T-helper 22 cell (primary cell): ENCODE results near the gene MOV10.
"Not testable (repeated sequence)": the region's sequence is repeated elsewhere in the genome, so short reads cannot be mapped to it uniquely, and the experiment has no call there.

Source experiments
- DNase-seq: peaks from one replicate; pipeline ENCODE4 v3.0.0-alpha.2; 2020; ENCODE audit warnings: low read depth

MOV10 gene

GRCh38 chr1:112712701-112713128 lies 38.3 kb downstream of the MOV10 start:
- DNase-seq = no peak

DNA sequence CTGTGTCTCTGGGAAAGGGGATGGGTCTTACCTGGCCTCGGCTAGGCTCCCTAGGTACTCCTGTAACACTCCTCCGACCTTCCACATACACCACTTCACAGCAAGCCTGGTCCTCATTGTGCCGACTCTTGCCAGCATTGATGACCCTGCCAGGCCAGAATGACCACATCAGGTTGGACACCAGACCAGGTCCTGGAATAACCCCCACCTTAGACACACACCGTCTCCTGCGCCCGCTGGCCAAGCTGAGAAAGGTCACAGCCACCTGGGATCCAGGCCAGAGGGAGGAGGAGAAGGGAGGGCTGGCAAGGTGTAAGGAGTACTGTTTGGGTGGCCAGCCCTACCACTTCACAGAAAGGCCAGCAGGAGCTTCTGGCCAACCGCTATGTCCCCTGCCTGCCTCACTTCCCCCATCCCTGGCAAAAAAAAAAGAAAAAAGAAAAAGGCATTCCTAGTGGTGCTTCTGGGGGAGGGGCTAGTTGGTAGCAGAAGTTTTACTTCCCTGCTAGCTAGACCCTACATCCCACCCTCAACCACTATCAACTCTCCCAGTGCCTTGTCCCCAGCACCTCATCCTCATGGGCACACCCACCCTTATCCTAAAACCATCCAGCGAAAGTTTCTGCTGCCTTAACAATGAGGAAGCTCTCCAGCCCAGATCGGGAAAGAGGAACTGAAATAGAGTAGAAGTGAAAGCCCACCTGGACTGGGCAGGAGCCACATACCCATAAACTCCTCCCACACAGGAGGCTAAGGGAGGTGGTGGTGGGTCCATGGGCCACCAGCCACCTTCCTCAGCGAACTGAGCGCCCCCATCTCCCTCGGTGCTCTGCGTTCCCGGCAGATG lies 39.2 kb downstream of the MOV10 start:
- DNase-seq = no peak

- no peak for DNase-seq
Measured at GRCh38 chr1:112714313-112715263, 40.1 kb downstream of the MOV10 start.

DNA sequence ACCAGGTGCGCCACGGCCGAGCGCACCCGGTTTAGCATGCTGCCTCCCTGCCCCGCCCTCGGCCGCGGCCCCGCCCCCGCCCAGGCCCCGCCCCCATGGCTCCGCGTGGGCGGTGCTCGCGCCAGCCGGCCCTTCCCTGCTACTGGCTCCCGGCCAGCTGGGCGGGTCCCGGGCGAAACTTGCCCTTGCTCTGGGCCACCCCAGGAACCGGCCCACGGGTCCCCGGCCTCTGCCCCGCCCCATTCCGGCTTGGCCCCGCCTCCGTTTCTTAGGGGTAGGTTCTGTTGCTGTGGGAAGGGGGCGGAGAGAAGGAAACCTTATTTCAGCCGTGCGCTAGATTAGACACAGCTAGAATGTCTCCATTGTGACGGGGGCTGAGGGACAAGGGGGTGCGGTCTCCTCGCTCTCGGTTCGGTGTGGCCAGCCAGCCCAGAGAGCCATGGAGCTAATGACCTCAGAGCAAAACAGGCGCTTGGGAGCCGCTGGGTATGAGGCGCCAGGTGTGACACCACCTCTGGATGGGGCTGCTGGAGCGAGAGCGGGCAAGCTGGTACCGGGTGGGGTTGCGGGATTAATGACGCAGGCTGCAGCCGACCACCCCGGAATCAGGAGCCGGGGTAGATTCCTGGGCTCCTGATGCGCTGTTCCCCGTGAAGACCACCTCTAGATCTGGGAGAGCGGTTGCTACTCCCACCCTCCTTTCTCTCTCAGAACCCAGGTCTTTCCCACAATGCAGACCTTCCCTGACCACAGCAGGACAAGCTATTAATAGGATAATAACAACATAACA lies 41.0 kb downstream of the MOV10 start, which contains the start of gene PPM1J:
Gene PPM1J (minus strand): TSS at position 69 of the 790 bp plus-strand sequence. CDS start 31 bp downstream, at position 38.
- DNase-seq = peak; percentile 93

DNA sequence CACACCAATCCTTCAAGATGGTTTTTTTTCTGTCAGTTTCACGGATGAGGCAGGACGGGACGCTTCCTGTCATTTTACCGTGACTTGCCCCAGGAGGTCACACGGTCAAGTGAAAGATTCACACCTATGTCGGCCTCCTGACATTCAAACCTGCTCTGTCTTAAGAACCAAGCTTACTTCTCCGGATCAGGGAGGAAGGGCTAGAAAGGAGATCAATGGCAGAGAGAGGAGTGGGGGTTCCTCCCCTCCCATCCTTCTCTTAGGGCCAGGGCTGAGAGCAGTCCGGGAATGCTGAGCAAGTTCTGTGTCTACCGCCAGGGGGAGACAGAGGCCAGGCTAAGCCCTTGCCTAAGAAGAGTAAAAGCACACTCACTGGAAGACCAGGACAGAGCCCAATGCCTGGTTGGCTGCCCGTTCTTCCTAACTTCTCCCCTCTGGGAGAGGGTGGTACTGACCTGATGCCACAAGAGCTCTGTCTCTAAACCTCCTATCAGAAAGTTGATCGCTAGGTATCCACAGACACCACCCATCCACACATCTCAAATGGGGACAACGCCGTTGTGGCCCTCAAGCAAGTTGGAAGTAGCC lies 41.8 kb downstream of the MOV10 start:
- DNase-seq = peak; percentile 55

DNA sequence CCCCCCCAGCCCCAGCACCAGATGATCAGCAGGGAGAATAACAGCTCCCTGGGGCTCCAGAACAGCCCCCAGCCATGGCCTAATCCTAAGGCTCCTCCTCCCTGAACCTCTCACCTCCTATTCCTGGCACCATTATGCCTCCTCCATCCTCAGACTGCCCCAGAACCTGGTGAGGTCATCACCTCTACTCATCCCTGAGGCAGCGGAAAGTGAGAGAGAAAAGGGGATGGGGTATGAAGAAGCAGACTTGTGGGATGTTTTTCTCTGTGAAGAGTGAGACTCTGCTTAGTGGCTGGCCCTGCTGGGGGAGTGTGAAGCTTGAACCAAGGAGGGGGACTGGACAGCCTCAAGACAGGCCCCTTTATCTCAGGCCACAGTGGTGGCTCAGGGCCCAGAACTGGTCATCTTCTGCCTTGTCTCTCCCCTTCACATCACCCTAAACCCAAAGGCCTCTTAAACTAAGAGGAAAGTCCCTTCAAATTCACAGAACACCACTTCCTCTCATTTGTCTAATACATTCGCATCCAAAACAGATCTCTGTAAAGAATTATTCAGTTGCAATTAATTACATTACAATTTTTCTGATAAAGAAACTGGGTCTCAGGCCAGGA lies 42.9 kb downstream of the MOV10 start:
- DNase-seq = no peak

DNA sequence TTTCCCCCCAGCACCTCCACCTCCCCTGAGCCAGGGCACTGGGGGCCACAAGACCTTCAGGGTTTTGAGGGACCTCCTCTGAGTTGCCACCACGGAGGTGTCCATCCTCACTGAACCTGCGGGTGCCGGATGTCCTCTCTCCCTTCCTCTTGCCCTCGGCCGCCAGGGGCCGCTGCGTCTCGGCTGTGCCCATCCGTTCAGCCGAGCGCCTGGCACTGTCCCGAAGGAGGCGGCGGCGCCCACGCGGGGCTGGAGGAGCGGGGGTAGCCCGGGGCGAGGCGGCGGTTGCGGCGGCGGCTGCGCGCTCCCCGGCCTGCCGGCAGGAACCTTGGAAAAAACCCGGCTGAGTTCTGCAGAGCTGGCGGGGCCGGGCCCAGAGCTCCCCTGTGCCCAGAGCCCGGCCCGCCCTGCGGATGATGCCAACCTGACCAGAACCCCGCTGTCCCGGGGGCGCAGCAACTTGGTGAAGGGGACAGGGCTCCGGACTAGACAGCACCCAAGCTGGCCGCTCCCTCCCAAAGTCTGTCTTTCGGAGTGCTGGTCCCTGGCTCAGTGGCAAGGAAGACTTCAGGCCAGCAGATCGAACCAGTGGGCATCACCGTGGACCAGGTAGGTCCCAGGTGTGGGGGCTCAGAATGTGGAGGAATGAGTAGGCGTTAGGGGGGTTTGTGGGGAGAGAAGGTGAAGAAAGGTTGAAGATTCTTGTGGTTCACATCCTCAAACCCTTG lies 44.4 kb downstream of the MOV10 start:
- DNase-seq = peak; percentile 55

DNA sequence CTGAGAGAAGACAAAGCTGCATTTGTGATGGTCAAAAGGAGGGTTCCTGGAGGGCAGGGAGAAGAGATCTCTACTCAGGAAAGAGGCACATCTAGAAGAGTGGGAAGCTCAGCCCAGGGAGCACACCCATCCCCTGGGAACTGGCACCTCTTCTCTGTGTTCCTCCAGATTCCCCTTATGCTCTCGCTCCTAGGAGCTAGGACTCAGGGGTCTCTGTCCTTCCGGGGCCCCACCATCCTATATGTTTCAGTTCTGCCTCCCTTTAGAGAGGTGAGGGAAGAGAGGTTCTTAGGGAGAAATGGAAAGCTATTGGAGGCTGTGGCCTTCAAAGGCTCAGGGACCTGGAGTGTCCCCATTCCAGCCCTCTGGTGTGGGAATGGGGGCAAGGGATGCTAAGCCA lies 45.2 kb downstream of the MOV10 start:
- no peak for DNase-seq

DNA sequence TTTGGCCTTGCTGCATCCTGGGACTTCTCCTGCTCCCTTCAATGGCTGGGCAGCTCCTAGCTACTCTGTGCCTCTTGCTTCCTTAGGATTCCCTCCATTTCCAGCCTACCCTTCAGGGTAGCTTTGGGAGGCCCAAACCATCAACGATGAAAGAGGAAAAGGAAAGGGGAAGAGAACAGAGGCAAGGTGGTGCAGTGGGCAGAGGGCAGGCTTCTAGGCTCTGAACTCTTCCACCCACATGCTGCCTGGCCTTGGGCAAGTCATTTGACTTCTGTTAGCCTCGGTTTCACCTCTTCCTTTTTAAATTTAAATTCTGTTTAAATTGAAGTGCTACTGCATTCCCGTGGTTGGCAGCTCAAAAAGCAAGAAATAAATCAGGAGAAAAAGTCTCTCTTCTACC lies 46.3 kb downstream of the MOV10 start:
- DNase-seq = no peak

GRCh38 chr1:112721294-112721693 lies 46.8 kb downstream of the MOV10 start:
- DNase-seq = not testable (repeated sequence)

DNA sequence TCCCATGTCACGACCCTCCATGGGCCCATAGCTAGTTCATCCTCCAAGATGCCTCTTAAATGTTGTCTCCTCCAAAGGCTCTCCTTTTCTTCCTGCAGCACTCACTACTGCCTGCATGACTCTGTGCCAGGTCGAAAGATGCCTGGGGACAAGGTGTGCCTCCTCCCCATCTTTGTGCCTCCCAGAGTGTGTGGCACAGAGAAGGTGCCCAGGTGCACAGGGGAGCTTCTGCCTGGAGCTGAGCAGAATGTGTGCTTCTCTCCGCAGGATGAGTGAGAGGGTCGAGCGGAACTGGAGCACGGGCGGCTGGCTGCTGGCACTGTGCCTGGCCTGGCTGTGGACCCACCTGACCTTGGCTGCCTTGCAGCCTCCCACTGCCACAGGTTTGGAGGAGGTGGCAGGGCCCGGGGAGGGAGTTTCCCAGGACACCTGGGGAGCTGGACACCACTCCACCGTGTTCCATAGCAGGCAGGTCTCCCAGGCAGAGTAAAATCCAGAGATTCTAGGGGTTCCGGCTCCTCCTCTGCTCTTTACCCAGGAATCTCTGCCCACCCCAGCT lies 47.6 kb downstream of the MOV10 start:
- DNase-seq = no peak

DNA sequence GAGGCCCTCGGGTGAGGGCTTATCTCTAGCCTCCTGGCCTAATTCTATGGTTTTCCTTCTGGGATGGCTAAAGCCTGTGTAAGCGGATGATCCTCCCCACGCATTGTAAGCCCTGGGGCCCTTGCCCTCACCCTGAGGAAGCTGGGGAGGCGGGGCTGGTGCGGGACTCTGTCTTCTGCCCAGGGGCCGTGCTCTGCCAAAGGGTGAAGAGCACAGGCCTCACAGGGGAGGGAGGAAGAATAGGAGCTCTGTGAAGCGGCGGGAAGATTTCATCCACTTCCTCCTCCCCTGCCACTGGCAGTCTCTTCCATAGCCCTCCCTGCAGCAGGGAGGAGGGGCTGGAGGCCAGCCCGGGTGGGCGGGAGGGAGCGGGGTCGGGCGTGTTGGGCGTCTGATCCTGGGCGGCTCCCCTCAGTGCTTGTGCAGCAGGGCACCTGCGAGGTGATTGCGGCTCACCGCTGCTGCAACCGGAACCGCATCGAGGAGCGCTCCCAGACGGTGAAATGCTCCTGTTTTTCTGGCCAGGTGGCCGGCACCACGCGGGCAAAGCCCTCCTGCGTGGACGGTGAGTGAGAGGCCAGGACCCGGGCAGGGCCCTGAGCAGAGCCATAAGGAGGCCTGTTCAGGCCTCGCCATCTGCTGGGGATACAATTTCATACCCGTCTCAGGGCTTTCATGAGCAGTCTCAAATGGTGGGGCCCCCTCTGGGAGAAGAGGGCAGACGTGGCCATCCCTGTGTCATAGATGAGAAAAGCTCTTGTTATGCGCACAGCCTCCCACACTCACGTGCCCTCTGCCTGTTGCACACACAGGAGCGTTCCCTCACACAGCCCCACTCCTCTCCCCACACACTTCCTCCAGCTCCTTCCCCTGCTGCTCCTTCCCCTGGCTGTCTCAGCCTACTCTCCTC lies 48.4 kb downstream of the MOV10 start:
- no peak for DNase-seq

DNA sequence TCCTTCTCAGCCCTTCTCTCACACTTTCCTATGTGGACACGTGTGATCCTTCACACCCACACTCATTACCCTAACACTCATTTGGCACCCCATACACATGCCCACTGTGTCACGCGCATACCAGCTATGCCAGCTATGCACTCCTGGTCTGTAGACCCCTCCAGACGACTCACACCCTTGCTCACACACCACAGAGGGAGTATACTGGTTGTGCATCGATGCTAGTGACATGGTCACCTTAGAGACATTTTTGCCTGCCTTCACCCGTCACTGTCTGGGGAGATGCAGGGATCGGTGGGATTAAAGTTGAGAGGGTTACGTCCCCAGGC lies 49.0 kb downstream of the MOV10 start:
- DNase-seq = no peak

GRCh38 chr1:112724240-112724639 lies 49.8 kb downstream of the MOV10 start:
- DNase-seq = not testable (repeated sequence)

DNA sequence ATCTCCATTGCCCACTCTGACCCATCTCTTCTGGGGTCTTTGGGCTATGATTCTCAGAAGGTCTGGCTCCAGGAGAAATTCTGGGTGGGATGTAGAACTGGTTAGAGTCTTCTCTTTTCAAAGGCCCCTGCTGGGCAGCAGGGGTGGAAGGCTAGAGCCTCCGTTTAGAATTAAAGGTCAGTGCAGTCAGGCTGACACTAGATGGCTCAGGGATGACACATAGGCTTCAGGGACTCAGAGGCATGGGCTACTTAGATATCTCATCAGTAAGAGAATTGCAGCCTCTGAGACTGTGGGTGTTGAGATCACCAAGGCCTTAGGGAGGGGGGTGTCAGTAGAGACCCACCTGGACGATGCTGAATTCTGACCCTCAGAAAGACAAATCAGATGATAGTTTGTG lies 53.3 kb downstream of the MOV10 start:
- no peak for DNase-seq

DNA sequence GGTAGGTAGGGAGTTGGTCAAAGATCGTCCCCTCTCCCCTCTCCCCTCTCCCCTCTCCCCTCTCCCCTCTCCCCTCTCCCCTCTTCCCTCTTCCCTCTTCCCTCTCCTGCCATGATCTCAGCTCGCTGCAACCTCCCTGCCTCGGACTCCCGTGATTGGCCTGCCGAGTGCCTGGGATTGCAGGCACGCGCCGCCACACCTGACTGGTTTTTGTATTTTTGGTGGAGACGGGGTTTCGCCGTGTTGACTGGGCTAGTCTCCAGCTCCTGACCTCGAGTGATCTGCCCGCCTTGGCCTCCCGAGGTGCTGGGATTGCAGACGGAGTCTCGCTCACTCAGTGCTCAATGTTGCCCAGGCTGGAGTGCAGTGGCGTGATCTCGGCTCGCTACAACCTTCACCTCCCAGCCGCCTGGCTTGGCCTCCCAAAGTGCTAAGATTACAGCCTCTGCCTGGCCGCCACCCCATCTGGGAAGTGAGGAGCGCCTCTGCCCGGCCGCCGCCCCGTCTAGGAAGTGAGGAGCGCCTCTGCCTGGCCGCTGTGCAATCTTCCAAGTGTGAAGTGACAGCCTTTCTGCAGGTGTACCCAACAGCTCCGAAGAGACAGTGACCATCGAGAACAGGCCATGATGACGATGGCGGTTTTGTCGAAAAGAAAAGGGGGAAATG lies 54.0 kb downstream of the MOV10 start:
- DNase-seq = not testable (repeated sequence)

- DNase-seq = not testable (repeated sequence)
Measured at GRCh38 chr1:112729011-112729410, 54.6 kb downstream of the MOV10 start.

GRCh38 chr1:112729909-112730308 lies 55.5 kb downstream of the MOV10 start:
- DNase-seq = no peak

DNA sequence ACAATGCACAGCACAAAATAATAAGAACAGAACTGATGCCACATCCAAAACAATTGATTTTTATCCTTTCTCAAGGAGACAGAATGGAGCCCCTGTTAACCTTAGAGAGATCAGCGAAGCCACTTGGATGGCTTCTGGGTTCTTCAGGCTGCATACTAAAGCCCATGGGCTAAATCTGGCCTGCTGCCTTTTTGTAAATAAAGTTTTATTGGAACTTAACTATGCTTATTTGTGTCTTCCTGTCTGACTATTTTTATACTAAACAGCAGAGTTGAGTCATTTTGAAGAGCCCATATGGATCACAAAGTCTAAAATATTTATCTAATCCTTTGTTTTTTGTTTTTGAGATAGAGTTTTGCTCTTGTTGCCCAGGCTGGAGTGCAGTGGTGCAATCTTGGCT lies 57.0 kb downstream of the MOV10 start:
- no peak for DNase-seq
